Measurements from ENCODE around the gene FLRT3. TPM values are rescaled to one million over a fixed set of nuclear protein-coding genes. Genes with fewer than 3 reads are reported as not detected.

The FLRT3 gene
- total RNA-seq, result 5.8 and 6.7 TPM in 2 replicates
- 0.72 TPM for polyA plus RNA-seq (2012)

DNA sequence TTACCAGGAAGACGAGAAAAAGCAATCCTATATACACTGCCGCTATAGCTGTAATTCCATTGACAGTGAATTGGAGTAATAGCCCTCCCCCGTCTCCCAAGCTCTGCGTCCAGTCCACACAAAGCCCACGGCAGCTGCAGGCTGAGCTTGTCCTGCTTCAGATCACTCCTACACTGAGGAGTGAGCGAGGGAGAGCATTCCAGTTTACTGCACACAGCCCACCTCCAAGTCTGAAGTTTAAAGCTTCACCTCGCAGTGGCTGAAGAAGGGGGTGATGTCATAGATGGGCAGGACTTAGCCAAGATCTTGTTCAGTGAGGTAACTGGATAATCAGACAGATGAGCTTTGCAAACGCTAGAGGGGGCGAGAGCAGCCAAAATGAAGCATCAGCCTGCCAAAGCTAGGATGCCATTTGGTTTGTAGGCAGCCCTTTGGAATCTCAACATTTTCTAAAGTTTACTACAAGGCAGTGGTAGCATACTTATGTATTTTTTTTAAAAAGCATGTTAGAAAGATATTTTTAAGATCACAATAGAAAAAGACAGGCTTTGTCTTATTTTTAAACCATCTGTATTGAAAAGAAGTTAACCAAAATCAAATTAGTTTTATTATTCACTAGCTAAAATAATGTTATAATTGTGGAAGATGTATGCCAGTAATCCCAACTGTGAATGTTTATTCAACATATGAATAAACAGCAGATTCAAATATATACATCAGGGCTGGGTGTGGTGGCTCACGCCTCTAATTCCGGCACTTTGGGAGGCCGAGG, at the start of gene FLRT3:
TSS of gene FLRT3 (minus strand) at position 213 of the 772 bp plus-strand sequence. CDS start 10,106 bp downstream, outside the sequence.
- DNase-seq (ENCODE audit: low read depth), result peak; percentile 96

- no peak for DNase-seq (ENCODE audit: low read depth)
Observed at GRCh38 chr20:14386726-14387125, 49.3 kb upstream of the FLRT3 start.

- no peak for DNase-seq (ENCODE audit: low read depth)
Observed at GRCh38 chr20:14385176-14385740, 47.8 kb upstream of the FLRT3 start.

DNA sequence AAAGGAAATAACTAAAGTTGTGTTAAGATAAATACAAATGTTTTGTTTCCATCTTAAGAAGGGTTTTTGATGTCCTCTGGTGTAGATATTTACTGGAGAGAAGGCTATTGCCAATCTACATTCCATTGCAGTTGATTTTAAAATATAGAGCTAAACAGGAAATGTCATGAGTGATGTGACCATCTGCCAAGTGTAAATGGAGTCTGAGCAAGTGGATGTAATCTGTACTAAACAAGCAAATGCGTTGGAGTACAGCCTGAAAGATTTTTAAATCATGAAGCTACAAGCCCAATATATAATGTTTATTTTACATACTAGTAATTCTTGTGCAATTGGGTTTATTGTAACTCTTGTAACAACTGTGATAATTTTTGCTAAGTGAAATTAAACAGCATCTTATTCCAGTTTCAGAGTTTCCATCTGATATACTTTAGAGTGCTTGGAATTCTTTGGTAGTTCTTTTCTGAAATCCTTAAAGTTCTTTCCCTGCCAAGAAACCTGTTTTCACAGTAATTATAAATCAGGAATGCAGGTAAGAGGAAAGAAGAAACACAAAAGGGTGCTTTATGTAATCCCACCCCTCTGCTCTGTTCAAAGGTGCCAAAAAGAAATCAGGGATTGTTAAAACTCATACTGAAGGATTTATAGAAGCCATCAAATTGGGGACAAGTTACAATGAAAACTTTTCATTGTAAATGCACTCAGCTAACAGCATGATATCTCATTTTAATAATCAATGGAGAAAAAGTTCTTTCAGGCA, 47.2 kb upstream of the FLRT3 start:
- DNase-seq (ENCODE audit: low read depth), result peak; percentile 61

GRCh38 chr20:14383335-14383734, 45.9 kb upstream of the FLRT3 start:
- no peak for DNase-seq (ENCODE audit: low read depth)

- no peak for DNase-seq (ENCODE audit: low read depth)
Observed at GRCh38 chr20:14378326-14378725, 40.9 kb upstream of the FLRT3 start.

GRCh38 chr20:14375416-14375985, 38.1 kb upstream of the FLRT3 start:
- no peak for DNase-seq (ENCODE audit: low read depth)

DNA sequence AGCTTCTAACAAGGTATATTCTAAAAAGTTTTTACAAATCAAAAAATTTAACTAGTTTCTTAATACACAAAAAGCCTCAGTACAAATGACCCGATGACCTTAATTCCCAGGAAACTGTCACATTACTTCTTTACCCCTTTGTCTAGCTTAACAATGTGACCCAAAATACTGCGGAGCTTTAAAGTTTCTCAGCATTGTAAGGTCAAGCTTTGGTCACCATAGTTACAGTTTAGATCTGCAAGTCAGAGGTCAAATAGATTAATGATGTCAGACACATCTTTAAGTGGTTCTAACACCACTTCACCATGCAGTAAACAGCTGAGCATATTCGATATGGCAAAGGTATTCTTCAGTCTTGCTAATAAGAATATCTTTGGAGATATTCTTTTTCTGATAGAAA, 36.8 kb upstream of the FLRT3 start:
- DNase-seq (ENCODE audit: low read depth), result no peak

DNA sequence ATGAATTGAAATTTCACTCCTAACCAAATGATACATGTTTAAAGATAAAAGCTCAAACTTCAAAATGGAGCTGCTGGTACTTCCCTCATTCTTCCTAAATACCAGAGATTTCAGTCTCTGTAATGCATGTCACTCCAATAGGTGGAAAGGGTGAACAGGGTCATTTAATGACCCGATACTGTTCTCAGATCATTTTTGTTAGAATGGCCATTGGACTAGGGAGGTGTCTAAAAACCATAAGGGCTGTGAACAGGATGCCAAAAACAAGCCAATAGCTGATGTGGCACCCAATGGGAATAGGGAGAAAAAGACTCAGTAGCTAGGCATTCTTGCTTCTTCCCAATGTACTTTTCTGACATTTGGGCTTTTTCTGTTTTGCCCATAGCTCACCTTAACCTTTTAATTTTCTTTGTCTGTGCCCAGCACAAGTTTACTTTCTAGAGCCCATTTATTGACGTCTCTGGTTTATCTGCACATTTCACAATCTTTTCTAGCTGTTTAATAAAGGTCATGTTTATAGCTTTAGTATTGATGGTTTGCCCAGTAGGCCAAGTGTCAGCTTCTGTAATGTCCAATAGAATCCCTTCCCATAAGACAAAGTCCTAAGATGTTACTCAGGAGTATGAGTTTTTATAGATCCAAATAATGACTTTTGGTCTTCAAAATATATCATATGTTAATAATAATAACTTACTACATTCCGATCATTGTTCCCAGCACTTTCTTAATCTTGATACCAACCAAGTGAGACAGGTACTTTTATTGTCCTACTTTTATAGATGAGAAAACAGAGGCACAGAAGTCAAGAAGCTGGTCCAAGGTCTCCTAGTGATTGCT, 24.3 kb upstream of the FLRT3 start:
- no peak for DNase-seq (ENCODE audit: low read depth)

DNA sequence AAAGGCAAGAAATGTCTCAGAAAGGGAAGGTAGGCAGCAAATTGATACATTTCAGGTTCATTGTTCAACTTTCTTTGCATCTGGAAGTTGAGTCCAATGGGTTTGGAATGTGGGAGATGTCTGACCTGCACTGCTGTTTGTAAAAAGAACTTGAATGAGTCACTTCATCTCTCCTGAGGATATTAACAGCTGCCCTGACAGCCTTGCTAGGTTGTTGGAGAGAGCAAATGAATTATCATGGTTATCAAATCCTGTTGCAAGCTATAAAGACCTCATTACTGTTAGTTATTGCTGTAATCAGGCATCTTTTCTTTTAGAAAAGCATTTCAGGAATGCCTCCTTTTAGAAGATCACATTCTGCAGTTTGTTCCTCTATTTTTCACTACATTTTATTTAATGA, 23.0 kb upstream of the FLRT3 start:
- DNase-seq (ENCODE audit: low read depth), result peak; percentile 59

DNA sequence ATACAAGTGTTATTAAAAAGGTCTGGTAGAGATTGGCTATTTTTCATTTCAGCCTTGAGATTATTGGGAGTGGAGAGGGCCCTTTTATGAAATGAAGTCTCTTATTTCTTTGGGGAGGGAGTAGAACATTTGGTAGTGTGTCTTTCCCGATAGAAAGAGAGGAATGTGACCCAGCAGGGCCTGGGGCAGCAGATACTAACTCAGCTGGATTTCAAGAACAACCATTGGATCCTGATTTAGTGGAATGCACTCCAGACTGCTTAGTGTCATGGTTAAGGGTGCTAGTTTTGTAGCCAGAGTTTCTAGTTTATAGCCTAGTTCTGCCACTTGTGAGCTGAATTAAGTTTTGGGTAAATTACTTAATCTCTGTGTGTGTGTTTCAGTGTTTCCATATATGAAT, 18.4 kb upstream of the FLRT3 start:
- DNase-seq (ENCODE audit: low read depth), result no peak

DNA sequence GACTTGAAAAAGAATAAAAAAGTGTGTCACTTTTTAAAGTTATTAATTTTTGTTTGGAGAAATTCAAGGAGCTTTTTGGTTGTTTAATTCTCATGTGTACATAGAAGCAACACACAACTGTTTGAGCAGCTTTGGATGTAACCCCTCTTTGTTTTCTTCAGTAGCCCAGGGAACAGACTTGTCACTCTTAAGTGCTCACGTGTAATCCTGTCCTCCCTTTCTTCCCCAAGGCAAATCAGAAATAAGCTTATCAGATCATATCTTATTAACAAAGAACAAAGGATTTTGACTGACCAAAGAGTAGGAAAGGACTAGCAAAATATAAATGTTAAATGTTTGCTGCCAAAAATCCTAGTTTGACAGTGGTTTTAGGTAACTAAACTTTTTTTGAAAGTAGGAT, 7.3 kb upstream of the FLRT3 start:
- DNase-seq (ENCODE audit: low read depth), result no peak

- DNase-seq (ENCODE audit: low read depth), result no peak
Observed at GRCh38 chr20:14343491-14344065, 6.2 kb upstream of the FLRT3 start.

DNA sequence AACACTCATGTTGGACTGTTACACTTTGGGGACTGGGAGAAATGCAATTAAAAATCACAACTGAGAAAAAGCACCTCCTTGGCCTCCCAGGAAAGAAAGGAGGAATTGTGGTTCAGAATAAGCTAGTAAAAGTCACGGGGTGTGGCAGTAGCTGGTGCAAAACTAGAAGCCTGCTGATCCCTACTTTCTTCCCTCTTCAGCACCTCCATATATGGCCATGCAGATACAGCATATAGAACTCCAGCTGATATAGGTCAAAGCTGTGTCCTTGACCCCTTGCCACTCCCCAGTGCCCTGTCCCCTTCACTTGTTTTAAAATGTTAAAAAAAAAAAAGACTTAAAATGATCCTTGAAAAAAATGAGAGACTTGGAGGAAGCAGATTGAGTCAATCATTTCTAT, 5.5 kb upstream of the FLRT3 start:
- DNase-seq (ENCODE audit: low read depth), result no peak

- DNase-seq (ENCODE audit: low read depth), result no peak
Observed at GRCh38 chr20:14341801-14342200, 4.4 kb upstream of the FLRT3 start.

- peak; percentile 25 for DNase-seq (ENCODE audit: low read depth)
Observed at GRCh38 chr20:14336686-14337085, 726 bp downstream of the FLRT3 start.

DNA sequence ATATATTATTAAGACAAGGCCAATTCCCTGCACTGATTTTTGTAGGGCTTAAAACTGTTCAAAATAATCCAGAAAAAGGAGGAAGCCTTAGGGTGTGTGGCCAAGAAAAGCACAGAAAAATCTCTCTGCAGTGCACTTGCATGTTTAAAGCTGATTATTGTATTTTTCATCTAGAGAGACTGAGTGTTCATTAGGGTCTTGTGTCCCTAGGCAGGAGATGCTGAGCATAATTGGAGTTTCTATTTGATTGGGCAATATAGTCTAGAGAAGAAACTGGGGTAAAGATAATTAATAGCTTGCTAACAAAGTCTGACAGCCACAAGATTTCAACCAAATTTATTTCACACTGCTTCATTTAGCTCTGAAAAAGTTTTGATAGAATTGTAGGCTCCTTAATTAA, 2.4 kb downstream of the FLRT3 start:
- no peak for DNase-seq (ENCODE audit: low read depth)

DNA sequence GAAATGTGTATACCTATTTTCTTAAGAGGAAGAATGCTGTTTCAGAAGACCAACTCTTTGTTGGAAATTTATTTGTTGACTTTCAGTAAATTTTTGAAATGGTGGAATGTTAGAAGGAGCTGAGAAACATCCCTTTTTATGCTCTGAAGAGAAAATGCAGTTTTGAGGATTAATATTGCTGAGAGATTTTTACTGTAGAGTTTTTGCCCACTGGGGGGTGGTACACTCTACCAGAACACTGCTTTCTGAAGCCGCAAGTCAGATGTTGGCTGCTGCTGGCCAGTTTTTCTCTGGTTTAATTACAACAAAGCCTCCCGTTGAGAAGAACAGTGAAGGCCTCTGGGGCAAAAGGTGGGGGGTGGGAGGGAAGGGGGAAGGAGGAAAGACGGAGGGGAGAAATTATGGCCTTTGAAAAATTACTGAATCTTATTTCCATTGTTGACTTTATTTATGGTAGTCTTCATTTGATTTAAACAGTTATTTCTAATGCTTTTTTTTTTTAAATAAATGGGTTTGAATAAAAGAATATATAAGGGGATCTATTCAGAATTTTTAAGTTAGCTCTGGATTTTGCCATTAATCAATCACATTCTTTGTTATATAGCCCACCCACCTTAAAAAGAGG, 3.0 kb downstream of the FLRT3 start:
- peak; percentile 71 for DNase-seq (ENCODE audit: low read depth)

DNA sequence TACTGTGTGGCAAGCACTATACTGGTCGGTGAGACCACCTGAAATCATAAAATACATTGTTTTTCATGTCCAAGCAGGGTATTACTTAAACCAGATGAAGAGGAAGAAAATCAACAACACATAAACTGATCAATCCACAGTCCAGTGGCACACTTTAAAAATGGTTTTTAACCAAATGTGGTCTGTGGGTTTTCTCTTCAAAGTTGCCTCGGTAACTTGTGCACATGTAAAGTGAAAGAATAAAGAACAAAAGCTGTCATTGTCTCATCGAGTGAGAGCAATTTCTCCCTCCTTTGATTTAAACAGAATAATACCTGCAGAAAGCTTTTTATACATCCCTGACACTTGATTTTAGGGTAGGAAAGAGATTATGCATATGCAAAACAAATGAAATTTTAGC, 3.7 kb downstream of the FLRT3 start:
- DNase-seq (ENCODE audit: low read depth), result no peak

GRCh38 chr20:14332866-14333265, 4.5 kb downstream of the FLRT3 start:
- DNase-seq (ENCODE audit: low read depth), result no peak
